H1 (cell line): ENCODE measurements around the gene PPP2R5B. TPM values are rescaled to one million over a fixed set of nuclear protein-coding genes. Genes with fewer than 3 reads are reported as not detected.

Source experiments
- CTCF ChIA-PET: fragments of 300-600 bp; sonication (Branson Sonifier 250); formaldehyde crosslinking; loops from one replicate; lab custom pipeline; 2021; ENCODE audit not compliant: partially characterized antibody; lab: Charles Lee
- POLR2A ChIA-PET: fragments of 300-600 bp; sonication (Branson Sonifier 250); formaldehyde crosslinking; loops from one replicate; lab custom pipeline; 2021; ENCODE audit warnings: inconsistent platforms; ENCODE audit not compliant: partially characterized antibody; lab: Charles Lee
- DNase-seq, 2 experiments: peaks; one replicate each; pipeline versions ENCODE4 v3.0.0 to v3.0.0-alpha.2; 2010 to 2022; ENCODE audit warnings: low spot score in 2 of 2, low read depth in 1 of 2, mixed read lengths in 1 of 2
- FAIRE-seq: peaks from 2 replicates; lab custom pipeline; 2011; peaks lifted over from hg19 to GRCh38; lab: Jason Lieb, UNC
- H2AFZ ChIP-seq: 2 replicates; pipeline ENCODE4 v1.8.1; 2012; ENCODE audit warnings: low read length, inconsistent platforms
- H2AK5ac ChIP-seq: 2 replicates; pipeline ENCODE4 v1.6.1; 2013; ENCODE audit warnings: low read depth, low read length
- H2BK120ac ChIP-seq: replicated peaks from 2 replicates; pipeline ENCODE3; 2013; ENCODE audit warnings: low read depth, low read length, inconsistent platforms
- H2BK12ac ChIP-seq: 2 replicates; pipeline ENCODE4 v1.6.1; 2013; ENCODE audit warnings: low read depth, low read length
- H2BK15ac ChIP-seq: 2 replicates; pipeline ENCODE4 v1.6.1; 2013; ENCODE audit warnings: low read length
- H2BK20ac ChIP-seq: 2 replicates; pipeline ENCODE4 v1.6.1; 2013; ENCODE audit warnings: low read length
- H2BK5ac ChIP-seq: 2 replicates; pipeline ENCODE4 v1.6.1; 2013; ENCODE audit warnings: low read depth, low read length
- H3K14ac ChIP-seq: 2 replicates; pipeline ENCODE4 v1.6.1; 2013; ENCODE audit warnings: inconsistent platforms; ENCODE audit not compliant: insufficient read length
- H3K18ac ChIP-seq: 2 replicates; pipeline ENCODE4 v1.6.1; 2013; ENCODE audit warnings: low read length; ENCODE audit errors: extremely low read depth
- H3K23ac ChIP-seq: 2 replicates; pipeline ENCODE4 v1.6.1; 2013; ENCODE audit warnings: inconsistent platforms; ENCODE audit not compliant: insufficient read length
- H3K23me2 ChIP-seq: 2 replicates; pipeline ENCODE4 v1.6.1; 2013; ENCODE audit warnings: low read depth, low read length
- H3K27ac ChIP-seq: 2 replicates; pipeline ENCODE4 v1.6.1; 2011; ENCODE audit warnings: low read depth, low read length, inconsistent platforms
- H3K27me3 ChIP-seq, 4 experiments: replicated peaks in 1 of 4; 1 replicate in 1 of 4; 2 replicates in 3 of 4; pipeline versions ENCODE4 v1.6.1 to v1.8.1; 2011 to 2013; ENCODE audit warnings: low read length in 3 of 4, mild to moderate bottlenecking in 3 of 4, inconsistent platforms in 2 of 4, mixed read lengths in 2 of 4, moderate library complexity in 1 of 4; ENCODE audit not compliant: control insufficient read depth in 3 of 4, insufficient read depth in 3 of 4; ENCODE audit errors: extremely low read depth in 1 of 4
- H3K36me3 ChIP-seq, 4 experiments: 2 replicates each; pipeline versions ENCODE4 v1.6.1 to v1.8.1; 2011 to 2013; ENCODE audit warnings: mild to moderate bottlenecking in 4 of 4, low read length in 3 of 4, moderate library complexity in 2 of 4, control low read depth in 1 of 4, inconsistent platforms in 1 of 4; ENCODE audit not compliant: insufficient read depth in 4 of 4, control insufficient read depth in 2 of 4
- H3K4ac ChIP-seq: replicated peaks from 2 replicates; pipeline ENCODE3; 2013; ENCODE audit warnings: low read length, low read depth, mixed read lengths, inconsistent platforms; ENCODE audit not compliant: insufficient read length
- H3K4me1 ChIP-seq, 4 experiments: replicated peaks in 1 of 4; 1 replicate in 1 of 4; 2 replicates in 3 of 4; pipeline versions ENCODE4 v1.6.1 to v1.8.1; 2011 to 2013; ENCODE audit warnings: low read length in 3 of 4, inconsistent platforms in 2 of 4, mixed read lengths in 1 of 4; ENCODE audit not compliant: insufficient read depth in 4 of 4, control insufficient read depth in 3 of 4
- H3K4me2 ChIP-seq, 2 experiments: 2 replicates each; pipeline versions ENCODE4 v1.6.1 to v1.8.1; 2011 to 2013; ENCODE audit warnings: low read depth in 2 of 2, low read length in 2 of 2, control low read depth in 1 of 2, inconsistent platforms in 1 of 2, mild to moderate bottlenecking in 1 of 2; ENCODE audit not compliant: insufficient read depth in 1 of 2
- H3K4me3 ChIP-seq, 4 experiments: fragments of 200-600, 300-600 bp in 1 of 4; sonication (generic), shearing (Covaris generic), sonication (Bioruptor Twin) in 1 of 4; 2 replicates each; pipeline versions ENCODE4 v1.5.1 to v1.8.1; 2011 to 2016; ENCODE audit warnings: low read length in 4 of 4, low read depth in 3 of 4, control low read depth in 2 of 4, inconsistent platforms in 2 of 4, mild to moderate bottlenecking in 2 of 4, mixed read lengths in 1 of 4, moderate library complexity in 1 of 4; ENCODE audit not compliant: insufficient read depth in 2 of 4; ENCODE audit errors: extremely low read depth in 1 of 4
- H3K56ac ChIP-seq: replicated peaks from 2 replicates; pipeline ENCODE3; 2013; ENCODE audit warnings: low read depth, mild to moderate bottlenecking, mixed read lengths, low read length, inconsistent platforms; ENCODE audit not compliant: insufficient read length
- H3K79me1 ChIP-seq: 2 replicates; pipeline ENCODE4 v1.6.1; 2013; ENCODE audit warnings: low read depth, low read length, control low read depth
- H3K79me2 ChIP-seq, 2 experiments: 2 replicates each; pipeline versions ENCODE4 v1.6.1 to v1.8.1; 2012 to 2013; ENCODE audit warnings: low read length in 2 of 2, mild to moderate bottlenecking in 2 of 2, inconsistent platforms in 1 of 2; ENCODE audit not compliant: insufficient read depth in 2 of 2, control insufficient read depth in 1 of 2
- H3K9ac ChIP-seq, 4 experiments: replicated peaks in 1 of 4; 1 replicate in 1 of 4; 2 replicates in 3 of 4; pipeline versions ENCODE4 v1.6.1 to v1.8.1; 2011 to 2013; ENCODE audit warnings: low read depth in 3 of 4, low read length in 3 of 4, control low read depth in 2 of 4, mild to moderate bottlenecking in 2 of 4, moderate library complexity in 2 of 4, inconsistent platforms in 1 of 4; ENCODE audit errors: extremely low read depth in 1 of 4
- H3K9me3 ChIP-seq, 2 experiments: 2 replicates each; pipeline versions ENCODE4 v1.6.1 to v1.8.1; 2012 to 2013; ENCODE audit warnings: mild to moderate bottlenecking in 2 of 2, moderate library complexity in 2 of 2, control low read depth in 1 of 2, inconsistent platforms in 1 of 2, low read depth in 1 of 2, low read length in 1 of 2, mixed read lengths in 1 of 2; ENCODE audit not compliant: insufficient read depth in 2 of 2
- H4K20me1 ChIP-seq, 2 experiments: replicated peaks in 1 of 2; 2 replicates each; pipeline versions ENCODE3 to v1.8.1; 2011 to 2013; ENCODE audit warnings: inconsistent platforms in 2 of 2, low read length in 2 of 2, mild to moderate bottlenecking in 1 of 2; ENCODE audit not compliant: insufficient read depth in 2 of 2, control insufficient read depth in 1 of 2
- H4K5ac ChIP-seq: 2 replicates; pipeline ENCODE4 v1.6.1; 2013; ENCODE audit warnings: low read length, low read depth, mixed read lengths, inconsistent platforms; ENCODE audit not compliant: insufficient read length
- H4K8ac ChIP-seq: 2 replicates; pipeline ENCODE4 v1.8.0; 2013; ENCODE audit warnings: mild to moderate bottlenecking, moderate library complexity, low read length, inconsistent platforms; ENCODE audit not compliant: insufficient read depth; ENCODE audit errors: extremely low read depth
- H4K91ac ChIP-seq: replicated peaks from 2 replicates; pipeline ENCODE3; 2013; ENCODE audit warnings: low read length, mixed read lengths, inconsistent platforms; ENCODE audit not compliant: insufficient read length
- ASH2L ChIP-seq: fragments of 200-600, 300-600 bp; sonication (generic); IDR thresholded peaks from one replicate; pipeline ENCODE4 v1.7.1; 2017; ENCODE audit warnings: low read length
- BACH1 ChIP-seq: IDR thresholded peaks from 2 replicates; pipeline ENCODE4 v1.6.1; 2012; ENCODE audit warnings: low read length, improper control_type of control experiment
- BCL11A ChIP-seq, 2 experiments: IDR thresholded peaks; one replicate each; pipeline ENCODE4 v1.6.1; 2011; ENCODE audit warnings: low read depth in 2 of 2, low read length in 2 of 2, mild to moderate bottlenecking in 2 of 2
- BRCA1 ChIP-seq: IDR thresholded peaks from 2 replicates; pipeline ENCODE4 v1.6.1; 2012; ENCODE audit warnings: low read depth, low read length, improper control_type of control experiment
- CBX5 ChIP-seq: fragments of 300-800, 300-1000 bp; sonication (generic); IDR thresholded peaks from 2 replicates; pipeline ENCODE4 v1.7.1; 2016; ENCODE audit warnings: antibody characterized with exemption, low read length, low read depth
- CREB1 ChIP-seq: IDR thresholded peaks from 2 replicates; pipeline ENCODE4 v1.6.1; 2012; ENCODE audit warnings: inconsistent platforms
- GABPA ChIP-seq: IDR thresholded peaks from 2 replicates; pipeline ENCODE4 v1.6.1; 2011; ENCODE audit warnings: mild to moderate bottlenecking, low read length, moderate library complexity, borderline replicate concordance; ENCODE audit not compliant: insufficient read depth
- MAFK ChIP-seq: IDR thresholded peaks from 2 replicates; pipeline ENCODE4 v1.6.1; 2012; ENCODE audit warnings: low read depth, mild to moderate bottlenecking, improper control_type of control experiment, low read length
- POLR2AphosphoS5 ChIP-seq: IDR thresholded peaks from 2 replicates; pipeline ENCODE4 v1.6.1; 2011; ENCODE audit warnings: low read depth, low read length
- POU5F1 ChIP-seq: IDR thresholded peaks from 2 replicates; pipeline ENCODE4 v1.6.1; 2011; ENCODE audit warnings: low read depth, mild to moderate bottlenecking, low read length, moderate library complexity
- RNF2 ChIP-seq: fragments of 200-900, 300-1000 bp; sonication (generic); IDR thresholded peaks from 2 replicates; pipeline ENCODE4 v1.7.1; 2016; ENCODE audit warnings: borderline replicate concordance, low read depth, mild to moderate bottlenecking, antibody characterized with exemption, low read length; ENCODE audit not compliant: poor library complexity, severe bottlenecking; ENCODE audit errors: missing control alignments
- RXRA ChIP-seq: IDR thresholded peaks from 2 replicates; pipeline ENCODE4 v1.6.1; 2011; ENCODE audit warnings: low read depth, mild to moderate bottlenecking, low read length, moderate library complexity; ENCODE audit not compliant: insufficient read depth
- TCF12 ChIP-seq: IDR thresholded peaks from 2 replicates; pipeline ENCODE4 v1.6.1; 2011; ENCODE audit warnings: low read depth, mild to moderate bottlenecking, low read length
- ZNF274 ChIP-seq: IDR thresholded peaks from 2 replicates; pipeline ENCODE4 v1.7.0; 2012; ENCODE audit warnings: low read length, borderline replicate concordance; ENCODE audit errors: extremely low read depth
- WGBS, 2 experiments: shearing (Covaris generic) in 1 of 2; methylation state at CpG; one replicate each; pipeline versions ENCODE4 v1.1.6 to v1.1.7; 2013 to 2015; ENCODE audit warnings: low lambda C conversion rate in 2 of 2, mixed read lengths in 2 of 2, inconsistent platforms in 1 of 2, low coverage in 1 of 2, missing lambda C conversion rate in 1 of 2; ENCODE audit not compliant: insufficient replicate concordance in 2 of 2, insufficient coverage in 1 of 2, insufficient read length in 1 of 2; ENCODE audit errors: extremely low coverage in 1 of 2, missing lambda C conversion rate in 1 of 2; 5-methylcytosine and 5-hydroxymethylcytosine counted together
- polyA plus RNA-seq, 7 experiments: library from polyadenylated mRNA; depleted of rRNA in 3 of 7; stranded (reverse) in 5 of 7; unstranded in 2 of 7; fragments of >200 nt in 5 of 7; fragments of 200-250 nt in 2 of 7; gene quantifications; 1 replicate in 5 of 7; 2 replicates in 1 of 7; 4 replicates in 1 of 7; pipeline versions ENCODE4 v1.2.1 to v1.2.3, GENCODE V29; 2011 to 2013; ENCODE audit warnings: missing spikeins in 2 of 7, mixed read lengths in 2 of 7
- total RNA-seq: library from RNA; stranded (reverse); fragmentation: NEBNext Ultra II Directional; extraction: Animal tissue kit (Norgen Biotek cat#: 25700); gene quantifications from 2 replicates; pipeline ENCODE4 v1.2.1, GENCODE V29; 2021

Gene PPP2R5B
- total and polyA plus RNA-seq, 2 of the 8 experiments (the other 6 are each of a cell fraction or from before 2014, with no cell fraction given): 4.9 to 5.1 TPM

- CTCF ChIA-PET: interaction anchor here (0.9 to 4.6 kb wide), 13 partner anchors 9 to 86 kb away, joined by 3 to 20 read pairs (median 4); partner anchors contain the start of genes ARL2 and PPP2R5B
- Histone ChIP-seq H3K23ac (no peak overlapping the region), H3K9me3 (no peaks in the 10 kb centered on the region), H3K79me2 (no peaks in the 10 kb centered on the region), H3K4me2 (no peak overlapping the region), H2BK12ac (no peak overlapping the region), H3K4ac (no peak overlapping the region), H3K4me3 (no peak overlapping the region), H4K91ac (no peak overlapping the region), H3K4me1 (peaks cover 1 to 14% (median 7%) of the 10 kb centered on the region in 4 experiments), H2BK15ac (0 out of 2 replicates have a peak overlapping the region, but pooled peaks have one; percentile 46), H2AK5ac (no peak overlapping the region), H2AFZ (no peak overlapping the region), H3K18ac (no peak overlapping the region), H4K5ac (no peak overlapping the region), H3K27me3 (no peaks in the 10 kb centered on the region; a peak in 1 of 7 replicates), H3K27ac (no peak overlapping the region), H3K23me2 (peaks cover 2% of the 10 kb centered on the region; the same call in 1 of the 2 replicates), H4K8ac (no peak overlapping the region), H2BK120ac (no peak overlapping the region), H3K79me1 (no peaks in the 10 kb centered on the region), H3K56ac (no peak overlapping the region), H3K36me3 (no peaks in the 10 kb centered on the region), H4K20me1 (peaks cover 0 to 4% of the 10 kb centered on the region in 2 experiments), H2BK20ac (no peak overlapping the region), H3K14ac (no peak overlapping the region), H3K9ac (no peak overlapping the region), H2BK5ac (no peak overlapping the region)
- no peak for DNase-seq
- WGBS, 2 experiments: 82% methylated on average over 9 of the region's 10 CpGs; no CpG with 5 or more reads in 1 of the 2 experiments
- no peak for FAIRE-seq
- POLR2A ChIA-PET: no interaction called here
- TF ChIP-seq ZNF274 (no peak), RNF2 (no peak), GABPA (no peak), BACH1 (no peak), BCL11A (IDR thresholded peaks at IDR 0.05; ENCODE audit: low read depth in 2 of 2, low read length in 2 of 2) (no peak), POLR2AphosphoS5 (no peak), MAFK (no peak), ASH2L (no peak), RXRA (no peak), CBX5 (no peak), CREB1 (no peak), BRCA1 (no peak), POU5F1 (no peak), TCF12 (no peak)
Observed at GRCh38 chr11:64933935-64934681, 9.6 kb downstream of the PPP2R5B start.
